GM23338 (cell line): Measurements from ENCODE around the gene POLR2B. TPM values are rescaled to one million over a fixed set of nuclear protein-coding genes. Genes with fewer than 3 reads are reported as not detected.

Experiments used
- ATAC-seq: fragments of 200-7000 bp; cut with Tn5 transposase; 3 replicates; pipeline ENCODE4 v1.9.1; 2020
- DNase-seq: peaks from one replicate; pipeline ENCODE4 v3.0.0-alpha.2; 2015; ENCODE audit warnings: low spot score
- H2AFZ ChIP-seq: fragments of 200-600 bp; sonication (generic); 2 replicates; pipeline ENCODE4 v1.8.0; 2016; ENCODE audit warnings: antibody characterized with exemption, mild to moderate bottlenecking, moderate library complexity
- H3F3A ChIP-seq: fragments of 200-600 bp; sonication (generic); replicated peaks from 2 replicates; pipeline ENCODE4 v1.8.0; 2017; ENCODE audit warnings: antibody characterized with exemption, mixed run types, low read depth
- H3K27ac ChIP-seq: fragments of 200-600 bp; sonication (generic); 2 replicates; pipeline ENCODE4 v1.6.1; 2016; ENCODE audit warnings: low read depth
- H3K27me3 ChIP-seq: fragments of 200-600 bp; sonication (generic); 2 replicates; pipeline ENCODE4 v1.8.0; 2016; ENCODE audit warnings: mild to moderate bottlenecking, mixed run types, moderate library complexity; ENCODE audit not compliant: insufficient read depth
- H3K36me3 ChIP-seq: fragments of 200-600 bp; sonication (generic); 2 replicates; pipeline ENCODE4 v1.8.0; 2016; ENCODE audit warnings: mild to moderate bottlenecking; ENCODE audit not compliant: insufficient read depth
- H3K4me1 ChIP-seq: fragments of 200-600 bp; sonication (generic); 2 replicates; pipeline ENCODE4 v1.8.0; 2016; ENCODE audit warnings: mild to moderate bottlenecking, moderate library complexity; ENCODE audit not compliant: insufficient read depth
- H3K4me2 ChIP-seq: fragments of 200-600 bp; sonication (generic); 2 replicates; pipeline ENCODE4 v1.7.1; 2017; ENCODE audit warnings: mixed run types
- H3K4me3 ChIP-seq: fragments of 200-600 bp; sonication (generic); 2 replicates; pipeline ENCODE4 v1.6.1; 2016; ENCODE audit warnings: mixed run types
- H3K79me2 ChIP-seq: fragments of 200-600 bp; sonication (generic); replicated peaks from 2 replicates; pipeline ENCODE4 v1.8.0; 2017; ENCODE audit warnings: mild to moderate bottlenecking; ENCODE audit not compliant: insufficient read depth
- H3K9me2 ChIP-seq: fragments of 200-600 bp; sonication (generic); 2 replicates; pipeline ENCODE4 v1.8.0; 2017; ENCODE audit not compliant: insufficient read depth
- H4K20me1 ChIP-seq: fragments of 200-600 bp; sonication (generic); replicated peaks from 2 replicates; pipeline ENCODE4 v1.8.0; 2017; ENCODE audit warnings: mild to moderate bottlenecking; ENCODE audit not compliant: insufficient read depth
- H3K27ac Mint-ChIP-seq: 2 replicates; pipeline ENCODE4 v1.8.0; 2020; ENCODE audit warnings: inconsistent platforms, mild to moderate bottlenecking, moderate library complexity, mixed read lengths
- H3K27me3 Mint-ChIP-seq: 3 replicates; pipeline ENCODE4 v1.8.0; 2022; ENCODE audit warnings: low read depth, mild to moderate bottlenecking, moderate library complexity, mixed read lengths, inconsistent platforms; ENCODE audit not compliant: insufficient read depth, poor library complexity
- H3K36me3 Mint-ChIP-seq: 3 replicates; pipeline ENCODE4 v1.8.0; 2021; ENCODE audit warnings: low read depth, mild to moderate bottlenecking, inconsistent platforms, moderate library complexity, mixed read lengths
- H3K4me1 Mint-ChIP-seq: 3 replicates; pipeline ENCODE4 v1.8.0; 2020; ENCODE audit warnings: mild to moderate bottlenecking, inconsistent platforms, mixed read lengths
- H3K4me3 Mint-ChIP-seq: 3 replicates; pipeline ENCODE4 v1.8.0; 2021; ENCODE audit warnings: moderate library complexity, mild to moderate bottlenecking, inconsistent platforms, mixed read lengths
- H3K9me3 Mint-ChIP-seq: 3 replicates; pipeline ENCODE4 v1.8.0; 2020; ENCODE audit warnings: moderate library complexity, mild to moderate bottlenecking, inconsistent platforms, mixed read lengths
- CREB1 ChIP-seq: fragments of 250-450 bp; sonication (Bioruptor Pico); IDR thresholded peaks from 2 replicates; pipeline ENCODE4 v1.5.0; 2020; ENCODE audit warnings: low read depth, mild to moderate bottlenecking, moderate library complexity
- EZH2 ChIP-seq: fragments of 200-600 bp; sonication (generic); IDR thresholded peaks from one replicate; pipeline ENCODE4 v1.8.0; 2017; ENCODE audit warnings: antibody characterized with exemption, mild to moderate bottlenecking, low read depth; ENCODE audit not compliant: unreplicated experiment
- EZH2phosphoT487 ChIP-seq: fragments of 200-600 bp; sonication (generic); IDR thresholded peaks from one replicate; pipeline ENCODE4 v1.8.1; 2018; ENCODE audit warnings: antibody characterized with exemption; ENCODE audit not compliant: unreplicated experiment
- JUNB ChIP-seq: IDR thresholded peaks from one replicate; pipeline ENCODE4 v1.6.1; 2016; ENCODE audit warnings: antibody characterized with exemption; ENCODE audit not compliant: unreplicated experiment
- NANOG ChIP-seq: IDR thresholded peaks from 2 replicates; pipeline ENCODE4 v1.6.1; 2016; ENCODE audit warnings: antibody characterized with exemption, borderline replicate concordance
- POLR2AphosphoS5 ChIP-seq: IDR thresholded peaks from 2 replicates; pipeline ENCODE4 v1.6.1; 2016; ENCODE audit warnings: antibody characterized with exemption, low read depth
- STAT1 ChIP-seq: IDR thresholded peaks from one replicate; pipeline ENCODE4 v1.6.1; 2016; ENCODE audit warnings: antibody characterized with exemption; ENCODE audit not compliant: unreplicated experiment
- ZNF114 ChIP-seq: fragments of 250-450 bp; sonication (Bioruptor Pico); IDR thresholded peaks from 2 replicates; pipeline ENCODE4 v1.5.0; 2020; ENCODE audit warnings: mild to moderate bottlenecking, moderate library complexity
- ZNF331 ChIP-seq: fragments of 250-450 bp; sonication (Bioruptor Pico); IDR thresholded peaks from 2 replicates; pipeline ENCODE4 v1.5.0; 2020; ENCODE audit warnings: low read depth, mild to moderate bottlenecking, moderate library complexity
- polyA plus RNA-seq: library from polyadenylated mRNA; unstranded; fragments of >200 nt; fragmentation: Nextera tagmentation; extraction: Ambion mirVana; gene quantifications from 2 replicates; pipeline ENCODE4 v1.2.1, GENCODE V29; 2016
- total RNA-seq: library from RNA; depleted of rRNA; stranded (reverse); fragments of >200 nt; shearing (Covaris generic); gene quantifications from 2 replicates; pipeline ENCODE4 v1.2.3, GENCODE V29; 2014
- TF ChIP-seq, protein P1 (sequence below): IDR thresholded peaks from 2 replicates; pipeline ENCODE4 v1.6.1; 2016; ENCODE audit warnings: antibody characterized with exemption
- TF ChIP-seq, protein P2 (sequence below): fragments of 250-450 bp; sonication (Bioruptor Pico); IDR thresholded peaks from 2 replicates; pipeline ENCODE4 v1.5.0; 2020; ENCODE audit warnings: mild to moderate bottlenecking, moderate library complexity
- TF ChIP-seq, protein P3 (sequence below), 2 experiments: fragments of 200-600 bp in 1 of 2; sonication (generic) in 1 of 2; conservative IDR thresholded peaks; 2 replicates each; pipeline versions ENCODE4 v1.5.1 to v1.6.1; 2016 to 2017; ENCODE audit warnings: antibody characterized with exemption in 2 of 2, low read depth in 2 of 2, mild to moderate bottlenecking in 2 of 2, moderate library complexity in 1 of 2
- TF ChIP-seq, protein P4 (sequence below): IDR thresholded peaks from one replicate; pipeline ENCODE4 v1.6.1; 2018; ENCODE audit warnings: antibody characterized with exemption; ENCODE audit not compliant: unreplicated experiment

POLR2B gene
- total and polyA plus RNA-seq, 2 experiments from 2014 or later = 56.5 to 165 TPM

DNA sequence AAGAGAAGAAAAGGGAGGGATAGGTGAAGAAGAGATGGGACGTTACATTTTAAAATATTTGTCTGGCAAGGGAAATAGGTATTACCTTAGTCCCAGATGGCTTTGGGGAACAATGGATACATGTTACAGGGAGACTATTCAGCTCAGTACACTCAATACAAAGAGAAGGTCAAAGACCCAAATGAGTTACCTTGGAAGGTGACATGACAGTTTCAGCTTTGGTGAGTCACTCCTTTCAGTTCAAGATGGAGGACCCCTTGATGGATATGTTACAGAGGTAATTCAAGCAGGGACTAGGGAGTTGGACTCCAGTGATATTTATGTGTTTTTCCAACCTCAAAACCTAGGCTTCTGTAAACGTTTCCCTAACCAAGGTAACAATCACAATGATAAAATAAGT lies 6.3 kb upstream of the POLR2B start:
- H3K4me2 ChIP-seq = no peak overlapping the region
- Mint-ChIP-seq H3K9me3 (no peaks in the 10 kb centered on the region), H3K27me3 (peaks cover 1% of the 10 kb centered on the region), H3K4me1 (peaks cover 9% of the 10 kb centered on the region; the same call in 2 of the 3 replicates), H3K27ac (no peak overlapping the region), H3K36me3 (peaks cover 46% of the 10 kb centered on the region), H3K4me3 (no peak overlapping the region)
- H4K20me1 ChIP-seq = peaks cover 44% of the 10 kb centered on the region
- ATAC-seq (no peak), DNase-seq (no peak)
- H3K27ac ChIP-seq = no peak overlapping the region
- H3K9me2 ChIP-seq = no peaks in the 10 kb centered on the region
- no peaks in the 10 kb centered on the region for H3K27me3 ChIP-seq
- TF ChIP-seq JUNB (no peak), ZNF331 (no peak), EZH2 (no peak), EZH2phosphoT487 (no peak), NANOG (no peak), STAT1 (no peak), ZNF114 (no peak), CREB1 (CRISPR knock-in tag) (no peak), POLR2AphosphoS5 (no peak)
- TF ChIP-seq, protein P1, sequence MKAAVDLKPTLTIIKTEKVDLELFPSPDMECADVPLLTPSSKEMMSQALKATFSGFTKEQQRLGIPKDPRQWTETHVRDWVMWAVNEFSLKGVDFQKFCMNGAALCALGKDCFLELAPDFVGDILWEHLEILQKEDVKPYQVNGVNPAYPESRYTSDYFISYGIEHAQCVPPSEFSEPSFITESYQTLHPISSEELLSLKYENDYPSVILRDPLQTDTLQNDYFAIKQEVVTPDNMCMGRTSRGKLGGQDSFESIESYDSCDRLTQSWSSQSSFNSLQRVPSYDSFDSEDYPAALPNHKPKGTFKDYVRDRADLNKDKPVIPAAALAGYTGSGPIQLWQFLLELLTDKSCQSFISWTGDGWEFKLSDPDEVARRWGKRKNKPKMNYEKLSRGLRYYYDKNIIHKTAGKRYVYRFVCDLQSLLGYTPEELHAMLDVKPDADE = no peak
- TF ChIP-seq, protein P2, sequence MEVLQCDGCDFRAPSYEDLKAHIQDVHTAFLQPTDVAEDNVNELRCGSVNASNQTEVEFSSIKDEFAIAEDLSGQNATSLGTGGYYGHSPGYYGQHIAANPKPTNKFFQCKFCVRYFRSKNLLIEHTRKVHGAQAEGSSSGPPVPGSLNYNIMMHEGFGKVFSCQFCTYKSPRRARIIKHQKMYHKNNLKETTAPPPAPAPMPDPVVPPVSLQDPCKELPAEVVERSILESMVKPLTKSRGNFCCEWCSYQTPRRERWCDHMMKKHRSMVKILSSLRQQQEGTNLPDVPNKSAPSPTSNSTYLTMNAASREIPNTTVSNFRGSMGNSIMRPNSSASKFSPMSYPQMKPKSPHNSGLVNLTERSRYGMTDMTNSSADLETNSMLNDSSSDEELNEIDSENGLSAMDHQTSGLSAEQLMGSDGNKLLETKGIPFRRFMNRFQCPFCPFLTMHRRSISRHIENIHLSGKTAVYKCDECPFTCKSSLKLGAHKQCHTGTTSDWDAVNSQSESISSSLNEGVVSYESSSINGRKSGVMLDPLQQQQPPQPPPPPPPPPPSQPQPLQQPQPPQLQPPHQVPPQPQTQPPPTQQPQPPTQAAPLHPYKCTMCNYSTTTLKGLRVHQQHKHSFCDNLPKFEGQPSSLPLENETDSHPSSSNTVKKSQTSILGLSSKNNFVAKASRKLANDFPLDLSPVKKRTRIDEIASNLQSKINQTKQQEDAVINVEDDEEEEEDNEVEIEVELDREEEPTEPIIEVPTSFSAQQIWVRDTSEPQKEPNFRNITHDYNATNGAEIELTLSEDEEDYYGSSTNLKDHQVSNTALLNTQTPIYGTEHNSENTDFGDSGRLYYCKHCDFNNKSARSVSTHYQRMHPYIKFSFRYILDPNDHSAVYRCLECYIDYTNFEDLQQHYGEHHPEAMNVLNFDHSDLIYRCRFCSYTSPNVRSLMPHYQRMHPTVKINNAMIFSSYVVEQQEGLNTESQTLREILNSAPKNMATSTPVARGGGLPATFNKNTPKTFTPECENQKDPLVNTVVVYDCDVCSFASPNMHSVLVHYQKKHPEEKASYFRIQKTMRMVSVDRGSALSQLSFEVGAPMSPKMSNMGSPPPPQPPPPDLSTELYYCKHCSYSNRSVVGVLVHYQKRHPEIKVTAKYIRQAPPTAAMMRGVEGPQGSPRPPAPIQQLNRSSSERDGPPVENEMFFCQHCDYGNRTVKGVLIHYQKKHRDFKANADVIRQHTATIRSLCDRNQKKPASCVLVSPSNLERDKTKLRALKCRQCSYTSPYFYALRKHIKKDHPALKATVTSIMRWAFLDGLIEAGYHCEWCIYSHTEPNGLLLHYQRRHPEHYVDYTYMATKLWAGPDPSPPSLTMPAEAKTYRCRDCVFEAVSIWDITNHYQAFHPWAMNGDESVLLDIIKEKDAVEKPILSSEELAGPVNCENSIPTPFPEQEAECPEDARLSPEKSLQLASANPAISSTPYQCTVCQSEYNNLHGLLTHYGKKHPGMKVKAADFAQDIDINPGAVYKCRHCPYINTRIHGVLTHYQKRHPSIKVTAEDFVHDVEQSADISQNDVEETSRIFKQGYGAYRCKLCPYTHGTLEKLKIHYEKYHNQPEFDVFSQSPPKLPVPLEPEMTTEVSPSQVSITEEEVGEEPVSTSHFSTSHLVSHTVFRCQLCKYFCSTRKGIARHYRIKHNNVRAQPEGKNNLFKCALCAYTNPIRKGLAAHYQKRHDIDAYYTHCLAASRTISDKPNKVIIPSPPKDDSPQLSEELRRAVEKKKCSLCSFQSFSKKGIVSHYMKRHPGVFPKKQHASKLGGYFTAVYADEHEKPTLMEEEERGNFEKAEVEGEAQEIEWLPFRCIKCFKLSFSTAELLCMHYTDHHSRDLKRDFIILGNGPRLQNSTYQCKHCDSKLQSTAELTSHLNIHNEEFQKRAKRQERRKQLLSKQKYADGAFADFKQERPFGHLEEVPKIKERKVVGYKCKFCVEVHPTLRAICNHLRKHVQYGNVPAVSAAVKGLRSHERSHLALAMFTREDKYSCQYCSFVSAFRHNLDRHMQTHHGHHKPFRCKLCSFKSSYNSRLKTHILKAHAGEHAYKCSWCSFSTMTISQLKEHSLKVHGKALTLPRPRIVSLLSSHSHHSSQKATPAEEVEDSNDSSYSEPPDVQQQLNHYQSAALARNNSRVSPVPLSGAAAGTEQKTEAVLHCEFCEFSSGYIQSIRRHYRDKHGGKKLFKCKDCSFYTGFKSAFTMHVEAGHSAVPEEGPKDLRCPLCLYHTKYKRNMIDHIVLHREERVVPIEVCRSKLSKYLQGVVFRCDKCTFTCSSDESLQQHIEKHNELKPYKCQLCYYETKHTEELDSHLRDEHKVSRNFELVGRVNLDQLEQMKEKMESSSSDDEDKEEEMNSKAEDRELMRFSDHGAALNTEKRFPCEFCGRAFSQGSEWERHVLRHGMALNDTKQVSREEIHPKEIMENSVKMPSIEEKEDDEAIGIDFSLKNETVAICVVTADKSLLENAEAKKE = no peak
- TF ChIP-seq, protein P3, sequence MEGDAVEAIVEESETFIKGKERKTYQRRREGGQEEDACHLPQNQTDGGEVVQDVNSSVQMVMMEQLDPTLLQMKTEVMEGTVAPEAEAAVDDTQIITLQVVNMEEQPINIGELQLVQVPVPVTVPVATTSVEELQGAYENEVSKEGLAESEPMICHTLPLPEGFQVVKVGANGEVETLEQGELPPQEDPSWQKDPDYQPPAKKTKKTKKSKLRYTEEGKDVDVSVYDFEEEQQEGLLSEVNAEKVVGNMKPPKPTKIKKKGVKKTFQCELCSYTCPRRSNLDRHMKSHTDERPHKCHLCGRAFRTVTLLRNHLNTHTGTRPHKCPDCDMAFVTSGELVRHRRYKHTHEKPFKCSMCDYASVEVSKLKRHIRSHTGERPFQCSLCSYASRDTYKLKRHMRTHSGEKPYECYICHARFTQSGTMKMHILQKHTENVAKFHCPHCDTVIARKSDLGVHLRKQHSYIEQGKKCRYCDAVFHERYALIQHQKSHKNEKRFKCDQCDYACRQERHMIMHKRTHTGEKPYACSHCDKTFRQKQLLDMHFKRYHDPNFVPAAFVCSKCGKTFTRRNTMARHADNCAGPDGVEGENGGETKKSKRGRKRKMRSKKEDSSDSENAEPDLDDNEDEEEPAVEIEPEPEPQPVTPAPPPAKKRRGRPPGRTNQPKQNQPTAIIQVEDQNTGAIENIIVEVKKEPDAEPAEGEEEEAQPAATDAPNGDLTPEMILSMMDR (conservative IDR thresholded peaks at IDR 0.05; ENCODE audit: low read depth in 2 of 2) = no peak
- TF ChIP-seq, protein P4, sequence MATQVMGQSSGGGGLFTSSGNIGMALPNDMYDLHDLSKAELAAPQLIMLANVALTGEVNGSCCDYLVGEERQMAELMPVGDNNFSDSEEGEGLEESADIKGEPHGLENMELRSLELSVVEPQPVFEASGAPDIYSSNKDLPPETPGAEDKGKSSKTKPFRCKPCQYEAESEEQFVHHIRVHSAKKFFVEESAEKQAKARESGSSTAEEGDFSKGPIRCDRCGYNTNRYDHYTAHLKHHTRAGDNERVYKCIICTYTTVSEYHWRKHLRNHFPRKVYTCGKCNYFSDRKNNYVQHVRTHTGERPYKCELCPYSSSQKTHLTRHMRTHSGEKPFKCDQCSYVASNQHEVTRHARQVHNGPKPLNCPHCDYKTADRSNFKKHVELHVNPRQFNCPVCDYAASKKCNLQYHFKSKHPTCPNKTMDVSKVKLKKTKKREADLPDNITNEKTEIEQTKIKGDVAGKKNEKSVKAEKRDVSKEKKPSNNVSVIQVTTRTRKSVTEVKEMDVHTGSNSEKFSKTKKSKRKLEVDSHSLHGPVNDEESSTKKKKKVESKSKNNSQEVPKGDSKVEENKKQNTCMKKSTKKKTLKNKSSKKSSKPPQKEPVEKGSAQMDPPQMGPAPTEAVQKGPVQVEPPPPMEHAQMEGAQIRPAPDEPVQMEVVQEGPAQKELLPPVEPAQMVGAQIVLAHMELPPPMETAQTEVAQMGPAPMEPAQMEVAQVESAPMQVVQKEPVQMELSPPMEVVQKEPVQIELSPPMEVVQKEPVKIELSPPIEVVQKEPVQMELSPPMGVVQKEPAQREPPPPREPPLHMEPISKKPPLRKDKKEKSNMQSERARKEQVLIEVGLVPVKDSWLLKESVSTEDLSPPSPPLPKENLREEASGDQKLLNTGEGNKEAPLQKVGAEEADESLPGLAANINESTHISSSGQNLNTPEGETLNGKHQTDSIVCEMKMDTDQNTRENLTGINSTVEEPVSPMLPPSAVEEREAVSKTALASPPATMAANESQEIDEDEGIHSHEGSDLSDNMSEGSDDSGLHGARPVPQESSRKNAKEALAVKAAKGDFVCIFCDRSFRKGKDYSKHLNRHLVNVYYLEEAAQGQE = no peak
- H3K4me1 ChIP-seq = no peaks in the 10 kb centered on the region
- no peaks in the 10 kb centered on the region for H3F3A ChIP-seq
- H3K4me3 ChIP-seq = no peak overlapping the region
- H3K36me3 ChIP-seq = peaks cover 51% of the 10 kb centered on the region
- H3K79me2 ChIP-seq = peaks cover 34% of the 10 kb centered on the region
- H2AFZ ChIP-seq = no peak overlapping the region
